SU-DHL-6 (cell line): ENCODE measurements around the gene DEGS2.

Experiments
- H2AFZ ChIP-seq: fragments of 200-600 bp; sonication (generic); 2 replicates; pipeline ENCODE4 v1.6.1; 2014; ENCODE audit warnings: low read depth, mild to moderate bottlenecking, moderate library complexity, mixed read lengths, antibody characterized with exemption, low read length; ENCODE audit not compliant: severe bottlenecking
- H3F3A ChIP-seq: fragments of 200-600 bp; shearing (Covaris generic); 2 replicates; pipeline ENCODE4 v1.6.0; 2016; ENCODE audit warnings: antibody characterized with exemption, mild to moderate bottlenecking; ENCODE audit not compliant: insufficient read depth
- H3K27ac ChIP-seq: fragments of 200-600 bp; sonication (generic); 2 replicates; pipeline ENCODE4 v1.5.1; 2016; ENCODE audit warnings: low read depth, mild to moderate bottlenecking, low read length, moderate library complexity, mixed read lengths
- H3K27me3 ChIP-seq: fragments of 200-600 bp; sonication (generic), shearing (Covaris generic); 2 replicates; pipeline ENCODE4 v1.6.0; 2014; ENCODE audit warnings: mild to moderate bottlenecking, low read length
- H3K36me3 ChIP-seq: fragments of 200-600 bp; sonication (generic); 2 replicates; pipeline ENCODE4 v1.6.1; 2014; ENCODE audit warnings: mild to moderate bottlenecking, low read length, mixed read lengths
- H3K4me2 ChIP-seq: fragments of 300-600, 200-600 bp; shearing (Covaris generic), sonication (generic); 2 replicates; pipeline ENCODE4 v1.6.0; 2014; ENCODE audit warnings: low read length, low read depth, mild to moderate bottlenecking; ENCODE audit not compliant: poor library complexity, severe bottlenecking
- H3K4me3 ChIP-seq: fragments of 200-600 bp; sonication (generic); 2 replicates; pipeline ENCODE4 v1.5.1; 2014; ENCODE audit warnings: antibody characterized with exemption, low read length, mild to moderate bottlenecking, mixed read lengths; ENCODE audit not compliant: insufficient read depth, poor library complexity, severe bottlenecking
- H3K79me2 ChIP-seq: fragments of 200-600 bp; sonication (generic); 2 replicates; pipeline ENCODE4 v1.6.1; 2014; ENCODE audit warnings: mild to moderate bottlenecking, low read length, moderate library complexity; ENCODE audit not compliant: insufficient read depth
- H3K9ac ChIP-seq: fragments of 200-600 bp; sonication (generic); 2 replicates; pipeline ENCODE4 v1.7.0; 2014; ENCODE audit warnings: mild to moderate bottlenecking, low read length
- H3K9me2 ChIP-seq: fragments of 200-600 bp; sonication (generic); replicated peaks from 2 replicates; pipeline ENCODE4 v1.6.1; 2014; ENCODE audit warnings: low read length; ENCODE audit not compliant: insufficient read depth
- H3K9me3 ChIP-seq: fragments of 200-600 bp; sonication (generic); 2 replicates; pipeline ENCODE4 v1.6.1; 2014; ENCODE audit warnings: low read length, mixed read lengths; ENCODE audit not compliant: insufficient read depth
- H4K20me1 ChIP-seq: fragments of 200-600 bp; sonication (generic); 2 replicates; pipeline ENCODE4 v1.6.1; 2014; ENCODE audit warnings: low read depth, mild to moderate bottlenecking, antibody characterized with exemption, low read length, moderate library complexity, mixed read lengths
- CTCF ChIP-seq: fragments of 200-600 bp; sonication (generic); IDR thresholded peaks from one replicate; pipeline ENCODE4 v1.5.1; 2017; ENCODE audit warnings: antibody characterized with exemption, mild to moderate bottlenecking, low read length, moderate library complexity; ENCODE audit not compliant: insufficient read depth, poor library complexity, severe bottlenecking
- EZH2phosphoT487 ChIP-seq: fragments of 200-600 bp; sonication (generic), shearing (Covaris generic); conservative IDR thresholded peaks from 2 replicates; pipeline ENCODE4 v1.6.1; 2018; ENCODE audit warnings: mild to moderate bottlenecking, antibody characterized with exemption, low read length, moderate library complexity, mixed read lengths

Gene DEGS2

GRCh38 chr14:100150932-100151587, 8.4 kb downstream of the DEGS2 start:
- Histone ChIP-seq H3K9me3 (no peaks in the 10 kb centered on the region), H4K20me1 (no peaks in the 10 kb centered on the region), H3K4me2 (no peak overlapping the region), H3K36me3 (no peaks in the 10 kb centered on the region), H3K9ac (no peak overlapping the region), H3K27ac (no peak overlapping the region), H3K4me3 (no peak overlapping the region), H3K79me2 (no peaks in the 10 kb centered on the region), H3F3A (no peaks in the 10 kb centered on the region), H3K9me2 (no peaks in the 10 kb centered on the region), H2AFZ (no peak overlapping the region), H3K27me3 (no peaks in the 10 kb centered on the region)
- TF ChIP-seq CTCF, result no peak
- no peak for TF ChIP-seq EZH2phosphoT487

GRCh38 chr14:100149851-100150611, 9.4 kb downstream of the DEGS2 start:
- TF ChIP-seq EZH2phosphoT487, result no peak

GRCh38 chr14:100148837-100149731, 10.4 kb downstream of the DEGS2 start:
- Histone ChIP-seq H3K27ac (no peak overlapping the region), H3K27me3 (no peaks in the 10 kb centered on the region), H4K20me1 (no peaks in the 10 kb centered on the region), H3K79me2 (no peaks in the 10 kb centered on the region), H3K9me3 (no peaks in the 10 kb centered on the region), H3K9ac (no peak overlapping the region), H3K36me3 (no peaks in the 10 kb centered on the region), H3K9me2 (no peaks in the 10 kb centered on the region), H3K4me2 (no peak overlapping the region), H3F3A (no peaks in the 10 kb centered on the region), H2AFZ (no peak overlapping the region), H3K4me3 (no peak overlapping the region)
- TF ChIP-seq EZH2phosphoT487 (no peak), CTCF (no peak)

More at GRCh38 chr14:100149851-100150611, 9.4 kb downstream of the DEGS2 start:
- no peaks in the 10 kb centered on the region for H3K36me3 ChIP-seq
- no peak overlapping the region for H3K9ac ChIP-seq
- H3K79me2 ChIP-seq, result no peaks in the 10 kb centered on the region
- no peak overlapping the region for H3K4me2 ChIP-seq
- H3K4me3 ChIP-seq, result no peak overlapping the region
- H2AFZ ChIP-seq, result no peak overlapping the region
- no peaks in the 10 kb centered on the region for H4K20me1 ChIP-seq
- H3K9me2 ChIP-seq, result no peaks in the 10 kb centered on the region
- no peaks in the 10 kb centered on the region for H3K9me3 ChIP-seq
- H3K27ac ChIP-seq, result no peak overlapping the region
- H3K27me3 ChIP-seq, result no peaks in the 10 kb centered on the region
- H3F3A ChIP-seq, result no peaks in the 10 kb centered on the region
